Stimulated activated CD8-positive, alpha-beta memory T cell treated with anti-CD3 and anti-CD28 coated beads, Interleukin-15, amount 100 ng/mL, for 1 hour (primary cell): ENCODE measurements around the gene CDC42BPB.
"Not testable (repeated sequence)": the region's sequence is repeated elsewhere in the genome, so short reads cannot be mapped to it uniquely, and the experiment has no call there.

Source experiments
- DNase-seq: peaks from one replicate; pipeline ENCODE4 v3.0.0-alpha.2; 2020; ENCODE audit warnings: low read depth

Gene CDC42BPB

DNA sequence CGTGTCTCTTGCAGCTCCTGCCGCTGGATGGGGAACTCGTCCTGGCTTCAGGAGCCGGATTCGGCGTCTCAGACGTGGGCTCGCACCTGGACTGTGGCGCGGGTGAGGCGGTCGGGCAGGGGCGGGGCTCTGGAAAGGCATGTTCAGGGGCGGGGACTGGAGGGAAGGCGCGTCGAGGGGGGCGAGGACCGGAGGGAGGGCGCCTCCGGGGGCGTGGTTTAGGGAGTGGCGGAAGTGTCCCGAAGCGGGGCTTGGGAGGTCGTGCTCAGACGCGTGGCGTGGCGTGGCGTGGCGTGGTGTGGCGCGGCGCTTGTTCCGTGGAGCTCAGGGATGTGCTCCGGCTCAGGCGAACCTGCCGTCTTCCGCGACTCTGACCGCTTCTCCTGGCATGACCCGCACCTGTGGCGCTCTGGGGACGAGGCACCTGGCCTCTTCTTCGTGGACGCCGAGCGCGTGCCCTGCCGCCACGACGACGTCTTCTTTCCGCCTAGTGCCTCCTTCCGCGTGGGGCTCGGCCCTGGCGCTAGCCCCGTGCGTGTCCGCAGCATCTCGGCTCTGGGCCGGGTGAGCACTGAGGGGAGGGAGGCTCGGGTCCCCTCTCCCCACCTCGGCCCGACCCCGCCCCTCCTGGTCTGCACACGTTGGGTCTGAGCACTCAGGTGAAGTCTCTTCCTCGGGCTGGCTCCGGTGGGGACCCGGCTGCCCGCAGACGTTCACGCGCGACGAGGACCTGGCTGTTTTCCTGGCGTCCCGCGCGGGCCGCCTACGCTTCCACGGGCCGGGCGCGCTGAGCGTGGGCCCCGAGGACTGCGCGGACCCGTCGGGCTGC lies 128.7 kb downstream of the CDC42BPB start:
- peak; percentile 69 for DNase-seq

DNA sequence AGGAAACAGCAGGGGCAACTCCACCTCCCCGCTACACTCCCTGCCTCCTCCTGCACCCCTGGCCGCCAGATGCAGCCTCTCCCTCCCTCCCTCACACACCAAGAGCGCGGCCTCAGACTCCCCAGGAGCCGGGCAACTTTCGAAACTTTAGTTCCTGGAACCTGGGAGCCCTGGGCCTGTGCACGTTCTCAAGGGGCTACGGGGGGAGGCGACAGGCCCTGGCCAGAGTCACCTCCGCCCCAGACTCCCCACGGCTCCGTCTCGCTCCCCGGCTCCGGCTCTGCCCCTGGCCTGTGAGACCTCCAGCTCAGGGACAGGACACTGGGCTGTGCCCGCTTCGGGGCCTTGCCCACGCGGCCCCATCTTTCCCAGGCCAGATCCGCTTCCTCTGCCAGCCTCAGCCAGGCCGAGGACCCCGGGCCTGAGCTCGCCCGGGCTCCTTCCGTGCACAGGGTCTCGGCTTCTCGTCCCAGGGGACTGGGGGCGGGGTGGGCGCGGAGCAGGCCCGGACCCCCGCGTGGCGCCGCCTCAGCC lies 129.4 kb downstream of the CDC42BPB start:
- DNase-seq, result no peak

DNA sequence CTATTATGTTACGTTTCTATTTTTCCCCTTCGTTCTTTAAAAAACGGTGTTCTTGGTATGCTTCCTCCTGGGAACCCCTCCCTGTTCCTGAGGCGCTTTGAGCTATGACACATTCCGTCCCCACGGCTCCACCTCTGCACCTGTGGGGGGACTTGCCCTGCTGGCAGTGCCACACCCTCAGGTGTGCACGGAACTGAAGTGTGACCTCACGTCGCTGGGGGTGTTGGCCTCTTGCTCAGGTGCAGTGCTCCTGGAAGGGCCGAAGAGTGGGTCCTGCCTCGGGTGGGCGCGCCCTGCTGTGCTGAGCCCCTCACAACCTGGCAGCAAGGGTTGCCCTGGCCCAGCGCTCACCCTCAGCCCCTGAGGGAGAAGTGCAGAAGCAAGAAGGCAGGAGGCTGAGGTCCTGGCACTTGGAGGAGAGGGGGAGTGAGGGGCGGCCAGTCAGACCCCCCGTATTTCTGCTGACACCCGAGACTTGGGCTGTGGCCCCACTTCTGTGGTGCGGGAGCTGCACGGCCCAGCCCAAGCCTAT lies 129.9 kb downstream of the CDC42BPB start:
- DNase-seq, result no peak

DNA sequence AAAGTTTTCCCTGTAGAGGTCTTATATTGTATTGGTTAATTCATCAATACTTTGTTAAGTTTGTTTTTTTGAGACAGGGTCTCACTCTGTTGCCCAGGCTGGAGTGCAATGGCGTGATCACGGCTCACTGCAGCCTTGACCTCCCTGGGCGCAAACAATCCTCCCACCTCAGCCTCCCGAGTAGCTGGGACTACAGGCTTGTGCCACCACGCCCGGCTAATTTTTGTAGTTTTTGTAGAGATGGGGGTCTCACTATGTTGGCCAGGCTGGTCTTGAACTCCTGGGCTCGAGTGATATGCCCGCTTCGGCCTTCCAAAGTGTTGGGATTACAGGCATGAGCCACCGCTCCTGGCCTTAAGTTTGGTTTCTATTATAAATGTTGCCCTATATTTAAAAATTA lies 130.5 kb downstream of the CDC42BPB start:
- DNase-seq, result not testable (repeated sequence)

GRCh38 chr14:102926104-102926503 lies 131.2 kb downstream of the CDC42BPB start:
- no peak for DNase-seq

DNA sequence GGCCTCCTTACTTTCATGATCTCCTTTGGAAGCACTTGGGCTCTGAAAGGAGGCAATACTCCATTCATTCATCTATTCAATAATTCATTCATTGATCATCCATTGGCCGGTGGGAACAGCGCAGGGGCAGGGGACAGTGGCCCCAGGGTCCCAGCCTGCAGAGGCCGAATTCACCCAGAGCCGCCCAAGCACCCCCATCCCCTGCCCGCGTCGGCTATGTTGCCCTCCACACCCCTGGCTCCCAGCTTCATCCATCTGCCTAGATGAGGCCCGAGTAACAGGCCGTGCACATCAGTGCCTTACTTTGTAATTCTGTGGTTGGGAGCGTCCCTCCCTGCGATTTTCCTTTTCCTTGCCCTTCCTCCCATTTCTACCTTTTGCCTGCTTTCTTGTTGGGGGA lies 131.7 kb downstream of the CDC42BPB start:
- no peak for DNase-seq

GRCh38 chr14:102924632-102925588 lies 132.4 kb downstream of the CDC42BPB start:
- no peak for DNase-seq

GRCh38 chr14:102923925-102924486 lies 133.3 kb downstream of the CDC42BPB start:
- DNase-seq, result no peak

- DNase-seq, result no peak
Observed at GRCh38 chr14:102923201-102923924, 134.0 kb downstream of the CDC42BPB start.

DNA sequence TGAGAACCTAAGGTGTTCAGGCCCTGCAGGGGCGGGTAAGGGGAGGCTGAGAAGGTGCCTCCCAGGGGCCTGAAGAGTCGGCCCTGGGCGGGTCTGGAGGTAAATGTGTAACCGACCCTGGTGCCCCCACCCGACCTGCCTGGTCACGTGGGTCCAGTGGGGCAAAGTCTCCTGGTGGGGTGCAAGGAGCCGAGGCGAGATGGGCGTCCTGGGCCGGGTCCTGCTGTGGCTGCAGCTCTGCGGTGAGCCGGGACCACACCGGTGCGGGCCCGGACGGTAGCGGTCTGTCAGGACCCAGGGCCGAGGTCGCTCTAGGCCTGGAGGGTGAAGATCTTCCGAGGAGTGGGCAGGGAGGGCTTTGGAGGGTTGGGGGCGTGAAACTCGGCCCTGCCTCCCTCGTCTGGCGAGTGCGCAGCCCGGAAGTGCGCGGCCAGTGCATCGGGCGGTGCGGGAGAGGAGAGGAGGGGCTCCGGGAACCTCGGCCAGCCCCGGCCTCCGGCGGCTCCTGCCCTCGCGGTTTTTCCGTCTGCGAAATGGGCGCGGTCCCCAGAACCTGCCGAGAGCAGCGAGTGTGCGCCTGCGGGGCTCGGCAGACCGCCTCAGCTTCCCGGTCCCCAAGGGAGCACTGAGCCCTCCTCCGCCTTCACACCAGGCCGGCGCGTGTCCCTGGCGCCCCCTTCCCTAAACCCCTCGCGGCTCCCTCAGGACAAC lies 134.7 kb downstream of the CDC42BPB start, which contains the start of gene AMN:
TSS of gene AMN (plus strand) at position 174 of the 711 bp plus-strand sequence. CDS start at position 200, 26 bp downstream.
- DNase-seq, result no peak

DNA sequence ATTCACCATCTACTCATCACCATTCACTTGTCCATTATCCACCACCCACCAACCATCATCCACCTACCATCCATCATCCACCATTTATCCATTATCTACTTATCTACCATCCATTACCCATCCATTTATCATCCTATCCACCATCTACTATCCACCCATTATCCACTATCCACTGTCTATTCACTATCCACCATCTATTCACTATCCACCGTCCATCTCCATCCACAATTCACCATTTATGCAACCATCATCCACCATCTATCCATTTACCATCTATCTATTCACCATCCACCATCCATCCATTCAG lies 136.4 kb downstream of the CDC42BPB start:
- DNase-seq, result no peak

DNA sequence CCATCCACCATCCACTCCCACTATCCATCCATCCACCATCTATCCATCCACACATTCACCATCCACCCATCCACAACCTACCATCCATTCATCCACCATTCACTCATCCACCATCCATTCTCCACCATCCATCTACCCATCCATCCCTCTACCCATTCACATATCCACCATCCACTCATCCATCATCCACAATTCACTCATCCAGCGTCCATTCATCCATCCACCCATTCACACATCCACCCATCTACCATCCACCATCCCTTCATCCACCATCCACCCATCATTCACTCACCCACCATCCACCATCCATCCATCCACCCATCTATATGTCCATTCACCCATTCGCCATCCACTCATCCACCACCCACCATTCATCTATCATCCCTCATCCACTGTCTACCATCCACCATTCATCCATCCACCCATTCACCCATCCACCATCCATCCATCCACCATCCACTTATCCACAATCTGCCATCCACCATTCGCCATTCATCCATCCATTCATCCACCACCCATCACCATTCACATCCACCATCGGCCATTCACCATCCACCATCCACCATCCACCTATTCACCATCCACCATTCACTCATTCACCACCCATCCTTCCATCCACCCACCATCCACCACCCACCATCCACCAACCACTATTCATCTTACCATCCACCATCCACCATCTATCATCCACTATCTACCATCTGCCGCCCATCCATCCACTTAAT lies 136.9 kb downstream of the CDC42BPB start:
- no peak for DNase-seq

DNA sequence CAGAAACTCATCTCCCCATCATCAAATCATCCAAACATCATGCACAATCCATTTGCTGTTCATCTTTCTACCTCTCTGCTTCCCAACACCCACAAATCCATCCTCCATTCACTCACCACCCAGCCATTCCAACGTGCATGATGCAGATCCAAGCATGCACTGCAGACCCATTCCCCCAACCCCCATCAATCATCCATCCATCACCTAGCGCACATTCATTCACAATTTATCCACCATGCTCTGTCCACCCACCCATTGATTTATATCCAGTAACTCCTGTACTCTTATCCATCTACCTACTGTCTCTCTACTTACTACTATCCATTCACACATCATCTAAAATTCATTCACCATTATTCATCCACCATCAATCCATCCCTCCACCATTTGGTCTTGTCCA lies 138.9 kb downstream of the CDC42BPB start:
- no peak for DNase-seq

DNA sequence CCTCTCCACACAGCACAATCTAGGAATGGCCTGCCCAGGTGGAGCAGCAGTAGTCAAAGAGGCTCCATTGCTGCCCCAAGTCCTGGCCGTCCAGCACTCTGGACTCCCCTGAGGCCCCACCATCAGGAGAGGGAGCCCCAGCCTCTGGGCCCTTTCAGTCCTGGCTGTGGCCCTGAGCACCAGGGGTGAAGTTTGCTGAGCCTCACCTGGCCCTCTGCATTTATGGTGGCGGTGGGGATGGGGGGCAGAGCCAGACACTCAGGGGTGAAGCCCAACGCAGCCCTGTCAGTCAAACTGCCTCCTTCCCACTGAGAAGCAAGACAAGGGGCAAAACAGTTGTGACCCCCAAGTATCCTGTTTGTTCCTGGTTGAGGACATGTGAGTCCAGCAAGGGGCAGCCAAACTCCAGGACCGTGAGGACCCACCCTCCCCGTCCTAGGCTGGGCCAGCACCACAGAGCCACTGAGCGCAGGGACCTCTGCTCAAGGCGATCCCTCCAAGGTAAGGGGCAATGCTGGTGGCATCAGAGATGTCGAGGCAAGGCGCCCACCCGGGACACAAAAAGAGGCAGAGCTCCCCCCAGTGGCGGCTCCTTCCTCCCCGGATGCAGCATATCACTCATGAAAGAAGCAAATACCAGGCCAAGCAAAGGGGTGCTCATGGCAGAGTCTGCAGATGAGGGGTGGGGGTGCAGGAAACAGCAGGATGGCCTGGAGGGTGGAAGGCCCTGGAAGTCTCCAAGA lies 139.7 kb downstream of the CDC42BPB start:
- peak; percentile 40 for DNase-seq

GRCh38 chr14:102917056-102917385 lies 140.3 kb downstream of the CDC42BPB start:
- no peak for DNase-seq

- no peak for DNase-seq
Observed at GRCh38 chr14:102916347-102917055, 140.8 kb downstream of the CDC42BPB start.

DNA sequence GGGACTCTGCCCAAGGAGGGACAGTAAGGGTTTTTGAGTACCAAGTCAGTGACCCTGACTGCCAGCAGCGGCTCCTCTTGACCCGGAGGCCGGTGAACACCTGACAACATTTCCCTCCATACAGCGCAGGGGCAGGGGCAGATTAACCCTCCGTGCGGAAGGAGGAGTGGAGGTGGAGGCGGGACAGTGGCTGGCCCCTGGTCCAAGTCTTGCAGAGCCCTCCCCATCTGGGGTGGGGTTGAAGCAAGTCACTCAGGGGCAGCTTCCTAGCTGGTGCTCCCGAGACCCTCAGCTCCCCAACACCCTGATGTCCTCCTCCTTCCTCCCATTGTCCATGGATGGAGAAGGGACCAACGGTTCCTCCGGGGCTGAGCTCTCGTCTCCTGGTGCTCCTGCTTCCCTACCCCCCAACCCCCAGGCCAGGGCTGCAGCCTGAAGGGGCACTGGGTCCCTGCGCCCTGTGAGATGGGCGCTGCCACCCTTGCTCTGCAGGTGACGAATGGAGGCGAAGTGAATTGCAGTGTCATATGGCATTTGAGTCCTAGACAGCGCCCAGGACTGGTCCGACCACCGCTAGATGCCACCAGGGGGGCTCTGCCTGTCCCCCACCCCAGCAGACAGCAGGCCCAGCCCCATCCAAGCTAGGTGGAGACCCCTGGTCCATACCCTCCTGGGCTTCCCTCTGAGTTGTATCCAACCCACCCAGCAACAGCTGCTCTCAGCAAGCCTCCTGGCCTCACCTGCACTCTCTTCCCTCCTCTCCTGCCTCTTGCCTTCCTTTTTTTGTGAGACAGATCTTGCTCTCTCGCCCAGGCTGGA lies 141.8 kb downstream of the CDC42BPB start:
- no peak for DNase-seq
